HCT116 (cell line): ENCODE results near the gene GPR37. TPM values are rescaled to one million over a fixed set of nuclear protein-coding genes. Genes with fewer than 3 reads are reported as not detected.

Experiments used
- ATAC-seq: fragments of 200-7000 bp; cut with Tn5 transposase; 2 replicates; pipeline ENCODE4 v1.9.1; 2020; ENCODE audit warnings: mild to moderate bottlenecking, moderate library complexity
- BruUV-seq: library from RNA; stranded (reverse); fragments of 400-500 nt; replicated peaks from 2 replicates; lab custom pipeline; 2021; lab: Mats Ljungman, UMichigan
- CTCF ChIA-PET: fragments of 300-600 bp; sonication (Branson Sonifier 250); formaldehyde crosslinking; loops from one replicate; lab custom pipeline; 2021; ENCODE audit warnings: antibody characterized with exemption; lab: Charles Lee
- POLR2A ChIA-PET: fragments of 300-600, 350-600 bp; sonication (Branson Sonifier 250); formaldehyde crosslinking; loops from one replicate; lab custom pipeline; 2021; ENCODE audit warnings: antibody characterized with exemption; lab: Charles Lee
- RAD21 ChIA-PET, 2 experiments: fragments of 300-600 bp; sonication (Branson Sonifier 250); formaldehyde crosslinking; loops; one replicate each; lab custom pipeline; 2023; ENCODE audit warnings: low total read pairs in 2 of 2; ENCODE audit not compliant: uncharacterized antibody in 2 of 2, unreplicated experiment in 2 of 2, low non-redundant PET in 1 of 2; lab: Charles Lee
- DNase-seq: peaks from one replicate; pipeline ENCODE4 v3.0.0-alpha.2; 2010; ENCODE audit warnings: low read depth, low spot score
- H2AFZ ChIP-seq: fragments of 200-600 bp; shearing (Covaris generic), sonication (generic); 2 replicates; pipeline ENCODE4 v1.6.1; 2017; ENCODE audit warnings: low read depth, mixed run types, mixed read lengths, antibody characterized with exemption, low read length; ENCODE audit not compliant: poor library complexity, severe bottlenecking
- H3K27ac ChIP-seq: 2 replicates; pipeline ENCODE4 v1.5.1; 2012; ENCODE audit warnings: low read depth, low read length
- H3K27me3 ChIP-seq: fragments of 200-600 bp; sonication (generic); 2 replicates; pipeline ENCODE4 v1.6.1; 2016; ENCODE audit warnings: mixed run types, low read length, mixed read lengths; ENCODE audit not compliant: insufficient read depth
- H3K36me3 ChIP-seq, 2 experiments: fragments of 200-500 bp in 1 of 2; fragments of 200-600 bp in 1 of 2; sonication (Bioruptor generic) in 1 of 2; sonication (generic) in 1 of 2; 2 replicates each; pipeline versions ENCODE4 v1.5.1 to v1.6.1; 2014 to 2016; ENCODE audit warnings: low read length in 2 of 2, inconsistent platforms in 1 of 2, mixed read lengths in 1 of 2, mixed run types in 1 of 2; ENCODE audit not compliant: insufficient read depth in 2 of 2, control insufficient read depth in 1 of 2
- H3K4me1 ChIP-seq, 2 experiments: fragments of 200-600 bp in 1 of 2; sonication (generic) in 1 of 2; 2 replicates each; pipeline versions ENCODE4 v1.5.1 to v1.6.1; 2012 to 2017; ENCODE audit warnings: low read length in 2 of 2, inconsistent platforms in 1 of 2, mild to moderate bottlenecking in 1 of 2, mixed read lengths in 1 of 2, mixed run types in 1 of 2, moderate library complexity in 1 of 2; ENCODE audit not compliant: insufficient read depth in 2 of 2, control insufficient read depth in 1 of 2
- H3K4me2 ChIP-seq: fragments of 200-600 bp; sonication (generic); 2 replicates; pipeline ENCODE4 v1.6.1; 2017; ENCODE audit warnings: mixed run types, low read length, mixed read lengths
- H3K4me3 ChIP-seq, 2 experiments: fragments of 200-600 bp in 1 of 2; sonication (generic) in 1 of 2; replicated peaks in 1 of 2; 2 replicates each; pipeline ENCODE4 v1.5.1; 2011 to 2016; ENCODE audit warnings: low read length in 2 of 2, control low read depth in 1 of 2, low read depth in 1 of 2, mild to moderate bottlenecking in 1 of 2, mixed read lengths in 1 of 2, mixed run types in 1 of 2
- H3K79me2 ChIP-seq: fragments of 200-600 bp; sonication (generic); 2 replicates; pipeline ENCODE4 v1.6.1; 2017; ENCODE audit warnings: mild to moderate bottlenecking, mixed run types, low read length, moderate library complexity, mixed read lengths; ENCODE audit not compliant: insufficient read depth
- H3K9ac ChIP-seq: fragments of 200-600 bp; sonication (generic); 2 replicates; pipeline ENCODE4 v1.6.1; 2016; ENCODE audit warnings: low read length, mixed read lengths
- H3K9me2 ChIP-seq: fragments of 200-600 bp; sonication (generic), shearing (Covaris generic); 2 replicates; pipeline ENCODE4 v1.6.1; 2017; ENCODE audit warnings: mixed run types, mild to moderate bottlenecking, moderate library complexity; ENCODE audit not compliant: insufficient read depth
- H3K9me3 ChIP-seq, 2 experiments: fragments of 200-500 bp in 1 of 2; fragments of 200-600 bp in 1 of 2; sonication (Bioruptor generic) in 1 of 2; sonication (generic) in 1 of 2; 2 replicates each; pipeline ENCODE4 v1.6.1; 2014 to 2017; ENCODE audit warnings: low read length in 2 of 2, mixed read lengths in 2 of 2, inconsistent platforms in 1 of 2, low read depth in 1 of 2, mild to moderate bottlenecking in 1 of 2, mixed run types in 1 of 2, moderate library complexity in 1 of 2; ENCODE audit not compliant: control insufficient read depth in 1 of 2, insufficient read depth in 1 of 2
- H4K20me1 ChIP-seq: fragments of 200-600 bp; sonication (generic), shearing (Covaris generic); 2 replicates; pipeline ENCODE4 v1.6.1; 2017; ENCODE audit warnings: mixed run types, mild to moderate bottlenecking, moderate library complexity; ENCODE audit not compliant: insufficient read depth
- ATF3 ChIP-seq: IDR thresholded peaks from 2 replicates; pipeline ENCODE4 v1.6.1; 2012
- CBX3 ChIP-seq: IDR thresholded peaks from 2 replicates; pipeline ENCODE4 v1.6.1; 2012; ENCODE audit warnings: low read depth
- CEBPB ChIP-seq: IDR thresholded peaks from 2 replicates; pipeline ENCODE4 v1.6.1; 2012; ENCODE audit warnings: low read depth
- CTCF ChIP-seq, 3 experiments: fragments of 200-600 bp in 1 of 3; sonication (generic) in 1 of 3; IDR thresholded peaks in 2 of 3; conservative IDR thresholded peaks in 1 of 3; 2 replicates each; pipeline ENCODE4 v1.5.1; 2012 to 2017; ENCODE audit warnings: low read depth in 2 of 3, low read length in 2 of 3, antibody characterized with exemption in 1 of 3, borderline replicate concordance in 1 of 3, control low read depth in 1 of 3, mild to moderate bottlenecking in 1 of 3, mixed read lengths in 1 of 3, mixed run types in 1 of 3, moderate library complexity in 1 of 3; ENCODE audit not compliant: insufficient read depth in 1 of 3
- EZH2phosphoT487 ChIP-seq: fragments of 200-600 bp; IDR thresholded peaks from 2 replicates; pipeline ENCODE4 v1.6.1; 2018; ENCODE audit warnings: antibody characterized with exemption, borderline replicate concordance
- FOSL1 ChIP-seq: IDR thresholded peaks from 2 replicates; pipeline ENCODE4 v1.6.1; 2012; ENCODE audit warnings: low read depth
- JUND ChIP-seq: IDR thresholded peaks from 2 replicates; pipeline ENCODE4 v1.6.1; 2012
- MAX ChIP-seq: IDR thresholded peaks from 2 replicates; pipeline ENCODE4 v1.6.1; 2012
- POLR2A ChIP-seq: IDR thresholded peaks from 2 replicates; pipeline ENCODE4 v1.7.0; 2011; ENCODE audit warnings: borderline replicate concordance; ENCODE audit not compliant: insufficient read depth, insufficient read length; ENCODE audit errors: extremely low read depth
- POLR2AphosphoS5 ChIP-seq: IDR thresholded peaks from 2 replicates; pipeline ENCODE4 v1.6.1; 2011; ENCODE audit warnings: mild to moderate bottlenecking, low read depth, low read length, moderate library complexity
- RAD21 ChIP-seq: IDR thresholded peaks from 2 replicates; pipeline ENCODE4 v1.6.1; 2012; ENCODE audit warnings: low read depth, mild to moderate bottlenecking
- SP1 ChIP-seq: IDR thresholded peaks from 2 replicates; pipeline ENCODE4 v1.6.1; 2012; ENCODE audit warnings: low read depth
- SRF ChIP-seq: IDR thresholded peaks from 2 replicates; pipeline ENCODE4 v1.6.1; 2012; ENCODE audit warnings: low read depth
- YY1 ChIP-seq: IDR thresholded peaks from 2 replicates; pipeline ENCODE4 v1.6.1; 2011; ENCODE audit warnings: low read length, low read depth, moderate library complexity, mild to moderate bottlenecking; ENCODE audit not compliant: insufficient replicate concordance; ENCODE audit errors: extremely low read depth
- intact Hi-C: fragments of 100-400 bp; cut with micrococcal nuclease; formaldehyde crosslinking; loops from 2 replicates; pipeline ENCODE4 v1.10.0; 2022
- total RNA-seq: library from RNA; stranded (reverse); gene quantifications from one replicate; pipeline ENCODE4 v1.2.1, GENCODE V29; 2021; ENCODE audit not compliant: unreplicated experiment

Gene GPR37
- total RNA-seq, 1 experiment from 2014 or later: 2.2 TPM

GRCh38 chr7:124783271-124783670, 17.7 kb upstream of the GPR37 start:
- Histone ChIP-seq H3K9ac (no peak overlapping the region), H3K27me3 (no peaks in the 10 kb centered on the region), H3K79me2 (no peaks in the 10 kb centered on the region), H3K36me3 (no peaks in the 10 kb centered on the region), H3K4me2 (no peak overlapping the region), H3K9me3 (no peaks in the 10 kb centered on the region), H3K27ac (no peak overlapping the region), H2AFZ (no peak overlapping the region), H3K4me1 (no peaks in the 10 kb centered on the region), H4K20me1 (no peaks in the 10 kb centered on the region), H3K9me2 (no peaks in the 10 kb centered on the region), H3K4me3 (no peak overlapping the region)
- TF ChIP-seq ATF3 (no peak), CTCF (IDR thresholded peaks at IDR 0.05 in 2 of 3, conservative IDR thresholded peaks at IDR 0.05 in 1 of 3; ENCODE audit: borderline replicate concordance in 1 of 3, insufficient read depth in 1 of 3, low read depth in 2 of 3, low read length in 2 of 3) (no peak), SP1 (no peak), POLR2A (no peak)
- ATAC-seq (no peak), DNase-seq (no peak)
- POLR2A ChIA-PET: no interaction called here
- intact Hi-C loops: loop anchor here (10.0 kb wide), 1 partner anchor 988 kb away; no protein-coding TSS in a partner anchor
- BruUV-seq: no TSS peak
- CTCF ChIA-PET: no interaction called here
- RAD21 ChIA-PET: no interaction called here

- BruUV-seq: no TSS peak
- ChIA-PET RAD21 (no interaction called here), POLR2A (no interaction called here), CTCF (no interaction called here)
- Histone ChIP-seq H2AFZ (no peak overlapping the region), H3K4me1 (no peaks in the 10 kb centered on the region), H3K27ac (no peak overlapping the region), H3K4me3 (no peak overlapping the region), H3K79me2 (no peaks in the 10 kb centered on the region), H3K27me3 (no peaks in the 10 kb centered on the region), H4K20me1 (no peaks in the 10 kb centered on the region), H3K9me2 (no peaks in the 10 kb centered on the region), H3K9me3 (no peaks in the 10 kb centered on the region), H3K4me2 (no peak overlapping the region), H3K9ac (no peak overlapping the region), H3K36me3 (no peaks in the 10 kb centered on the region)
- DNase-seq: no peak
- no peak for ATAC-seq
- intact Hi-C loops: loop anchor here (10.0 kb wide), 1 partner anchor 987 kb away; no protein-coding TSS in a partner anchor
- TF ChIP-seq JUND: no peak
- TF ChIP-seq RAD21: no peak
- TF ChIP-seq POLR2AphosphoS5: no peak
- TF ChIP-seq MAX: no peak
- no peak for TF ChIP-seq CEBPB
- TF ChIP-seq FOSL1: no peak
- no peak for TF ChIP-seq SRF
- no peak for TF ChIP-seq YY1
- TF ChIP-seq EZH2phosphoT487: no peak
- TF ChIP-seq CTCF (IDR thresholded peaks at IDR 0.05 in 2 of 3, conservative IDR thresholded peaks at IDR 0.05 in 1 of 3; ENCODE audit: borderline replicate concordance in 1 of 3, insufficient read depth in 1 of 3, low read depth in 2 of 3, low read length in 2 of 3): no peak
- TF ChIP-seq POLR2A: no peak
- no peak for TF ChIP-seq CBX3
Measured at GRCh38 chr7:124781907-124782734, 16.5 kb upstream of the GPR37 start.
